Neural progenitor cell (in vitro differentiated cells): ENCODE measurements around the gene TNK2. TPM values are rescaled to one million over a fixed set of nuclear protein-coding genes. Genes with fewer than 3 reads are reported as not detected.
"Not testable (repeated sequence)": the region's sequence is repeated elsewhere in the genome, so short reads cannot be mapped to it uniquely, and the experiment has no call there.

Experiments used
- DNase-seq: peaks from one replicate; pipeline ENCODE4 v3.0.0-alpha.2; 2016; ENCODE audit warnings: low spot score
- H2AFZ ChIP-seq: fragments of 200-600 bp; sonication (generic); replicated peaks from 2 replicates; pipeline ENCODE4 v1.6.1; 2016; ENCODE audit warnings: antibody characterized with exemption
- H3F3A ChIP-seq: fragments of 200-600 bp; sonication (generic); 2 replicates; pipeline ENCODE4 v1.6.1; 2016; ENCODE audit warnings: antibody characterized with exemption, low read depth
- H3K27ac ChIP-seq: fragments of 200-600 bp; sonication (generic); 2 replicates; pipeline ENCODE4 v1.5.1; 2016; ENCODE audit warnings: mild to moderate bottlenecking
- H3K27me3 ChIP-seq: fragments of 200-600 bp; sonication (generic); 2 replicates; pipeline ENCODE4 v1.6.1; 2016; ENCODE audit warnings: mild to moderate bottlenecking, moderate library complexity
- H3K36me3 ChIP-seq: fragments of 200-600 bp; sonication (generic); 2 replicates; pipeline ENCODE4 v1.5.1; 2016
- H3K4me1 ChIP-seq: fragments of 200-600 bp; sonication (generic); 2 replicates; pipeline ENCODE4 v1.6.1; 2016; ENCODE audit warnings: mixed run types
- H3K4me2 ChIP-seq: fragments of 200-600 bp; sonication (generic); 2 replicates; pipeline ENCODE4 v1.6.1; 2016
- H3K4me3 ChIP-seq: fragments of 200-600 bp; sonication (generic); 2 replicates; pipeline ENCODE4 v1.5.1; 2016
- H3K79me2 ChIP-seq: fragments of 200-600 bp; sonication (generic); 2 replicates; pipeline ENCODE4 v1.6.1; 2016; ENCODE audit warnings: low read depth
- H3K9ac ChIP-seq: fragments of 200-600 bp; sonication (generic); 2 replicates; pipeline ENCODE4 v1.6.1; 2016
- H3K9me3 ChIP-seq: fragments of 200-600 bp; sonication (generic); 2 replicates; pipeline ENCODE4 v1.5.1; 2016; ENCODE audit warnings: low read depth
- H4K20me1 ChIP-seq: fragments of 200-600 bp; sonication (generic); 2 replicates; pipeline ENCODE4 v1.6.1; 2016; ENCODE audit warnings: low read depth
- H3K27ac Mint-ChIP-seq: 3 replicates; pipeline ENCODE4 v1.8.0; 2021; ENCODE audit warnings: mixed read lengths
- H3K27me3 Mint-ChIP-seq: 2 replicates; pipeline ENCODE4 v1.8.0; 2022; ENCODE audit warnings: low read depth, mild to moderate bottlenecking, inconsistent platforms, moderate library complexity, mixed read lengths; ENCODE audit not compliant: insufficient read depth
- H3K36me3 Mint-ChIP-seq: 3 replicates; pipeline ENCODE4 v1.8.0; 2021; ENCODE audit warnings: mixed read lengths
- H3K4me1 Mint-ChIP-seq: 3 replicates; pipeline ENCODE4 v1.8.0; 2021; ENCODE audit warnings: mixed read lengths
- H3K4me3 Mint-ChIP-seq: 3 replicates; pipeline ENCODE4 v1.8.0; 2021; ENCODE audit warnings: mild to moderate bottlenecking, moderate library complexity, mixed read lengths
- H3K9me3 Mint-ChIP-seq: 3 replicates; pipeline ENCODE4 v1.8.0; 2020; ENCODE audit warnings: mixed read lengths
- CTCF ChIP-seq: fragments of 200-600 bp; sonication (generic); IDR thresholded peaks from 2 replicates; pipeline ENCODE4 v1.5.1; 2017; ENCODE audit warnings: antibody characterized with exemption, mild to moderate bottlenecking
- EZH2 ChIP-seq: fragments of 200-600 bp; sonication (generic); IDR thresholded peaks from 2 replicates; pipeline ENCODE4 v1.6.1; 2017; ENCODE audit warnings: antibody characterized with exemption, mild to moderate bottlenecking, moderate library complexity
- EZH2phosphoT487 ChIP-seq: fragments of 200-600 bp; sonication (generic); IDR thresholded peaks from 2 replicates; pipeline ENCODE4 v1.6.1; 2017; ENCODE audit warnings: antibody characterized with exemption
- total RNA-seq: library from RNA; depleted of rRNA; stranded (reverse); fragments of >200 nt; gene quantifications from 2 replicates; pipeline ENCODE4 v1.2.3, GENCODE V29; 2015; ENCODE audit warnings: low replicate concordance

Gene TNK2
- total RNA-seq, 1 donor from 2014 or later, result 5.4 TPM

GRCh38 chr3:195866686-195867511, 41.5 kb downstream of the TNK2 start:
- no peak overlapping the region for H3K4me3 ChIP-seq
- DNase-seq, result no peak
- H2AFZ ChIP-seq, result no peak overlapping the region
- no peaks in the 10 kb centered on the region for H3F3A ChIP-seq
- H3K4me2 ChIP-seq, result no peak overlapping the region
- no peaks in the 10 kb centered on the region for H3K27me3 ChIP-seq
- TF ChIP-seq EZH2 (no peak), EZH2phosphoT487 (no peak), CTCF (no peak)
- no peaks in the 10 kb centered on the region for H3K79me2 ChIP-seq
- H3K36me3 Mint-ChIP-seq, result peaks cover 3% of the 10 kb centered on the region
- H3K9me3 Mint-ChIP-seq, result no peaks in the 10 kb centered on the region
- no peaks in the 10 kb centered on the region for H3K9me3 ChIP-seq
- H3K4me1 Mint-ChIP-seq, result peaks cover 10% of the 10 kb centered on the region
- H3K9ac ChIP-seq, result no peak overlapping the region
- no peak overlapping the region for H3K27ac ChIP-seq
- no peaks in the 10 kb centered on the region for H3K36me3 ChIP-seq
- H4K20me1 ChIP-seq, result no peaks in the 10 kb centered on the region
- peaks cover 3% of the 10 kb centered on the region for H3K27me3 Mint-ChIP-seq
- no peak overlapping the region for H3K4me3 Mint-ChIP-seq
- H3K4me1 ChIP-seq, result no peaks in the 10 kb centered on the region
- no peak overlapping the region for H3K27ac Mint-ChIP-seq

- H3K27me3 ChIP-seq, result no peaks in the 10 kb centered on the region
- no peaks in the 10 kb centered on the region for H3K79me2 ChIP-seq
- H3K4me3 ChIP-seq, result no peak overlapping the region
- Mint-ChIP-seq H3K36me3 (peaks cover 3% of the 10 kb centered on the region), H3K4me1 (peaks cover 11% of the 10 kb centered on the region), H3K4me3 (no peak overlapping the region), H3K27me3 (peaks cover 3% of the 10 kb centered on the region), H3K27ac (no peak overlapping the region), H3K9me3 (no peaks in the 10 kb centered on the region)
- TF ChIP-seq EZH2phosphoT487 (no peak), EZH2 (no peak)
- no peaks in the 10 kb centered on the region for H4K20me1 ChIP-seq
- no peaks in the 10 kb centered on the region for H3K36me3 ChIP-seq
- no peak overlapping the region for H3K4me2 ChIP-seq
- no peaks in the 10 kb centered on the region for H3K4me1 ChIP-seq
- H2AFZ ChIP-seq, result no peak overlapping the region
- no peak overlapping the region for H3K27ac ChIP-seq
- no peak overlapping the region for H3K9ac ChIP-seq
- no peaks in the 10 kb centered on the region for H3F3A ChIP-seq
- H3K9me3 ChIP-seq, result no peaks in the 10 kb centered on the region
- no peak for DNase-seq
Observed at GRCh38 chr3:195865752-195866151, 42.6 kb downstream of the TNK2 start.

GRCh38 chr3:195863121-195864061, 45.0 kb downstream of the TNK2 start:
- no peaks in the 10 kb centered on the region for H3K27me3 ChIP-seq
- DNase-seq, result peak; percentile 90
- no peak for TF ChIP-seq EZH2phosphoT487
- peak; percentile 88 for TF ChIP-seq CTCF
- no peak for TF ChIP-seq EZH2
- Mint-ChIP-seq H3K9me3 (no peaks in the 10 kb centered on the region), H3K36me3 (no peaks in the 10 kb centered on the region), H3K4me3 (no peak overlapping the region), H3K27me3 (peaks cover 3% of the 10 kb centered on the region), H3K4me1 (peaks cover 19% of the 10 kb centered on the region), H3K27ac (no peak overlapping the region)
- H3K4me3 ChIP-seq, result no peak overlapping the region
- no peaks in the 10 kb centered on the region for H3K4me1 ChIP-seq
- H2AFZ ChIP-seq, result no peak overlapping the region
- no peak overlapping the region for H3K27ac ChIP-seq
- H4K20me1 ChIP-seq, result no peaks in the 10 kb centered on the region
- H3K9me3 ChIP-seq, result no peaks in the 10 kb centered on the region
- H3K79me2 ChIP-seq, result no peaks in the 10 kb centered on the region
- no peaks in the 10 kb centered on the region for H3K36me3 ChIP-seq
- H3K9ac ChIP-seq, result no peak overlapping the region
- H3K4me2 ChIP-seq, result no peak overlapping the region
- peaks cover 11% of the 10 kb centered on the region for H3F3A ChIP-seq

- H4K20me1 ChIP-seq, H3K36me3 Mint-ChIP-seq, H3K27me3 ChIP-seq, H3K9me3 ChIP-seq, H3K27ac Mint-ChIP-seq, H3K9me3 Mint-ChIP-seq, H3K9ac ChIP-seq, H3K4me3 Mint-ChIP-seq, H3K4me3 ChIP-seq, DNase-seq, H3K36me3 ChIP-seq, H3K79me2 ChIP-seq, H3K27ac ChIP-seq, H3K27me3 Mint-ChIP-seq, H3K4me1 ChIP-seq, H2AFZ ChIP-seq, H3K4me2 ChIP-seq: not testable (repeated sequence)
- H3K4me1 Mint-ChIP-seq, result peaks cover 19% of the 10 kb centered on the region
- peaks cover 11% of the 10 kb centered on the region for H3F3A ChIP-seq
Observed at GRCh38 chr3:195862318-195862717, 46.0 kb downstream of the TNK2 start.
